HCT116 (cell line): Measurements from ENCODE around the gene RAPH1.

Source experiments
- ATF3 ChIP-seq: IDR thresholded peaks from 2 replicates; pipeline ENCODE4 v1.6.1; 2012
- CTCF ChIP-seq, 3 experiments: fragments of 200-600 bp in 1 of 3; sonication (generic) in 1 of 3; IDR thresholded peaks in 2 of 3; conservative IDR thresholded peaks in 1 of 3; 2 replicates each; pipeline ENCODE4 v1.5.1; 2012 to 2017; ENCODE audit warnings: low read depth in 2 of 3, low read length in 2 of 3, antibody characterized with exemption in 1 of 3, borderline replicate concordance in 1 of 3, control low read depth in 1 of 3, mild to moderate bottlenecking in 1 of 3, mixed read lengths in 1 of 3, mixed run types in 1 of 3, moderate library complexity in 1 of 3; ENCODE audit not compliant: insufficient read depth in 1 of 3
- EGR1 ChIP-seq: IDR thresholded peaks from 2 replicates; pipeline ENCODE4 v1.6.1; 2012; ENCODE audit warnings: low read depth
- EZH2phosphoT487 ChIP-seq: fragments of 200-600 bp; IDR thresholded peaks from 2 replicates; pipeline ENCODE4 v1.6.1; 2018; ENCODE audit warnings: antibody characterized with exemption, borderline replicate concordance
- POLR2AphosphoS5 ChIP-seq: IDR thresholded peaks from 2 replicates; pipeline ENCODE4 v1.6.1; 2011; ENCODE audit warnings: mild to moderate bottlenecking, low read depth, low read length, moderate library complexity
- REST ChIP-seq: IDR thresholded peaks from 2 replicates; pipeline ENCODE4 v1.6.1; 2012; ENCODE audit warnings: low read depth

- TF ChIP-seq EGR1 (no peak), CTCF (IDR thresholded peaks at IDR 0.05 in 2 of 3, conservative IDR thresholded peaks at IDR 0.05 in 1 of 3; ENCODE audit: borderline replicate concordance in 1 of 3, insufficient read depth in 1 of 3, low read depth in 2 of 3, low read length in 2 of 3) (no peak), EZH2phosphoT487 (no peak), REST (no peak), POLR2AphosphoS5 (no peak), ATF3 (no peak)
These were observed 168.2 kb downstream of the RAPH1 start for GRCh38 chr2:203366639-203367466.
